GM12878 (cell line): ENCODE data around the gene MAML3. TPM values are rescaled to one million over a fixed set of nuclear protein-coding genes. Genes with fewer than 3 reads are reported as not detected.

Source experiments
- ATAC-seq: fragments of 200-7000 bp; cut with Tn5 transposase; 3 replicates; pipeline ENCODE4 v1.9.1; 2020; ENCODE audit warnings: mild to moderate bottlenecking, moderate library complexity
- BruUV-seq: library from RNA; stranded (reverse); fragments of 400-500 nt; replicated peaks from 2 replicates; lab custom pipeline; 2021; lab: Mats Ljungman, UMichigan
- CTCF ChIA-PET: fragments of 300-600 bp; sonication (Branson Sonifier 250); formaldehyde crosslinking; extraction: SDS; loops from one replicate; lab custom pipeline; 2021; ENCODE audit warnings: inconsistent platforms; lab: Yijun Ruan, JAX
- POLR2A ChIA-PET: fragments of 350-600 bp; formaldehyde crosslinking; extraction: SDS; loops from one replicate; lab custom pipeline; 2021; ENCODE audit warnings: inconsistent platforms; lab: Charles Lee
- RAD21 ChIA-PET: fragments of 300-600 bp; sonication (Branson Sonifier 250); formaldehyde crosslinking; loops from one replicate; lab custom pipeline; 2023; ENCODE audit warnings: antibody characterized with exemption; ENCODE audit not compliant: unreplicated experiment; lab: Charles Lee
- SMC1A ChIA-PET: fragments of 300-600 bp; sonication (Branson Sonifier 250); formaldehyde crosslinking; loops from one replicate; lab custom pipeline; 2023; ENCODE audit not compliant: unreplicated experiment, uncharacterized antibody; lab: Charles Lee
- DNase-seq: peaks from one replicate; pipeline ENCODE4 v3.0.0-alpha.2; 2011; ENCODE audit warnings: low read depth, low spot score
- FAIRE-seq: peaks from 3 replicates; lab custom pipeline; 2011; peaks lifted over from hg19 to GRCh38; lab: Jason Lieb, UNC
- H2AFZ ChIP-seq: 2 replicates; pipeline ENCODE4 v1.6.0; 2011; ENCODE audit warnings: low read depth, low read length, control low read depth; ENCODE audit not compliant: control insufficient read depth
- H3K27ac ChIP-seq: 2 replicates; pipeline ENCODE4 v1.5.1; 2011; ENCODE audit warnings: control low read depth; ENCODE audit not compliant: control insufficient read depth, insufficient read depth
- H3K27me3 ChIP-seq, 2 experiments: replicated peaks in 1 of 2; 2 replicates each; pipeline versions ENCODE4 v1.6.0 to v1.6.1; 2011; ENCODE audit warnings: low read length in 1 of 2; ENCODE audit not compliant: control insufficient read depth in 2 of 2, insufficient read depth in 2 of 2
- H3K36me3 ChIP-seq, 2 experiments: 2 replicates each; pipeline ENCODE4 v1.5.1; 2011; ENCODE audit warnings: low read length in 1 of 2; ENCODE audit not compliant: control insufficient read depth in 2 of 2, insufficient read depth in 2 of 2
- H3K4me1 ChIP-seq: 2 replicates; pipeline ENCODE4 v1.6.1; 2011; ENCODE audit warnings: mild to moderate bottlenecking, low read length, moderate library complexity, mixed read lengths; ENCODE audit not compliant: control insufficient read depth, insufficient read depth
- H3K4me2 ChIP-seq: 2 replicates; pipeline ENCODE4 v1.6.0; 2011; ENCODE audit warnings: control low read depth; ENCODE audit not compliant: control insufficient read depth, insufficient read depth
- H3K4me3 ChIP-seq: fragments of 200-600 bp; sonication (generic); 2 replicates; pipeline ENCODE4 v1.5.1; 2016
- H3K79me2 ChIP-seq: 2 replicates; pipeline ENCODE4 v1.6.0; 2011; ENCODE audit warnings: low read length; ENCODE audit not compliant: control insufficient read depth, insufficient read depth
- H3K9ac ChIP-seq: 2 replicates; pipeline ENCODE4 v1.8.0; 2011; ENCODE audit warnings: low read length, control low read depth, mixed read lengths; ENCODE audit not compliant: control insufficient read depth, insufficient read depth
- H3K9me3 ChIP-seq: replicated peaks from 3 replicates; pipeline ENCODE4 v1.5.1; 2011; ENCODE audit warnings: mild to moderate bottlenecking, low read length; ENCODE audit not compliant: control insufficient read depth, insufficient read depth
- H4K20me1 ChIP-seq: 2 replicates; pipeline ENCODE4 v1.6.0; 2011; ENCODE audit not compliant: control insufficient read depth, insufficient read depth
- ATF2 ChIP-seq: IDR thresholded peaks from 2 replicates; pipeline ENCODE4 v1.6.1; 2012; ENCODE audit warnings: low read length, inconsistent platforms
- IRF3 ChIP-seq: fragments of 450-650 bp; IDR thresholded peaks from 2 replicates; pipeline ENCODE4 v1.6.1; 2014; ENCODE audit warnings: mild to moderate bottlenecking
- JUND ChIP-seq: IDR thresholded peaks from 2 replicates; pipeline ENCODE4 v1.6.1; 2012; ENCODE audit warnings: low read depth, mild to moderate bottlenecking, low read length, improper control_type of control experiment, moderate library complexity
- KDM1A ChIP-seq: fragments of 200-600 bp; sonication (generic); IDR thresholded peaks from 2 replicates; pipeline ENCODE4 v1.6.1; 2016; ENCODE audit warnings: borderline replicate concordance
- MTA2 ChIP-seq: fragments of 450-650 bp; IDR thresholded peaks from 2 replicates; pipeline ENCODE4 v1.6.1; 2016; ENCODE audit warnings: low read depth, mild to moderate bottlenecking, moderate library complexity
- NRF1 ChIP-seq: conservative IDR thresholded peaks from 2 replicates; pipeline ENCODE4 v1.6.1; 2011; ENCODE audit warnings: mild to moderate bottlenecking, low read depth, low read length, improper control_type of control experiment
- POLR2AphosphoS2 ChIP-seq: IDR thresholded peaks from 2 replicates; pipeline ENCODE4 v1.6.1; 2011; ENCODE audit warnings: low read depth, mild to moderate bottlenecking, low read length, improper control_type of control experiment, moderate library complexity
- RBBP5 ChIP-seq: fragments of 200-600 bp; sonication (generic); conservative IDR thresholded peaks from 2 replicates; pipeline ENCODE4 v1.6.1; 2016
- ZBTB33 ChIP-seq: fragments of 450-650 bp; IDR thresholded peaks from 2 replicates; pipeline ENCODE4 v1.6.1; 2017; ENCODE audit warnings: mild to moderate bottlenecking
- ZNF217 ChIP-seq: fragments of 450-650 bp; IDR thresholded peaks from 2 replicates; pipeline ENCODE4 v1.6.1; 2017; ENCODE audit warnings: antibody characterized with exemption, mild to moderate bottlenecking
- ZNF274 ChIP-seq: IDR thresholded peaks from one replicate; pipeline ENCODE4 v1.8.0; 2011; ENCODE audit not compliant: insufficient read length, insufficient read depth
- ZNF622 ChIP-seq: fragments of 450-650 bp; IDR thresholded peaks from 2 replicates; pipeline ENCODE4 v1.6.1; 2017; ENCODE audit warnings: mild to moderate bottlenecking, inconsistent platforms
- ZSCAN29 ChIP-seq: fragments of 450-650 bp; IDR thresholded peaks from 2 replicates; pipeline ENCODE4 v1.6.1; 2017; ENCODE audit warnings: mild to moderate bottlenecking, moderate library complexity
- WGBS: methylation state at CpG from one replicate; pipeline ENCODE4 v1.1.6; 2016; ENCODE audit warnings: low lambda C conversion rate; ENCODE audit not compliant: insufficient replicate concordance, insufficient coverage; ENCODE audit errors: missing lambda C conversion rate; 5-methylcytosine and 5-hydroxymethylcytosine counted together
- in situ Hi-C: fragments of 300-500 bp; cut with MboI; formaldehyde crosslinking; loops from 9 replicates; pipeline ENCODE4 v1.14.3; 2018; ENCODE audit warnings: mixed read lengths
- intact Hi-C: fragments of 100-400 bp; cut with micrococcal nuclease; formaldehyde crosslinking; loops from one replicate; pipeline ENCODE4 v1.14.2; 2022; ENCODE audit not compliant: unreplicated experiment
- polyA plus RNA-seq, 11 experiments: library from polyadenylated mRNA; depleted of rRNA in 4 of 11; unstranded in 6 of 11; stranded (reverse) in 5 of 11; fragments of >200 nt; fragmentation: Nextera tagmentation in 4 of 11; fragmentation: Illumina TruSeq in 1 of 11; extraction: Ambion mirVana in 4 of 11; extraction: Trizol in 1 of 11; gene quantifications; 1 replicate in 1 of 11; 2 replicates in 10 of 11; pipeline versions ENCODE4 v1.2.1 to v1.2.3, GENCODE V29; 2011 to 2016; ENCODE audit warnings: inconsistent platforms in 2 of 11, missing spikeins in 2 of 11, low read depth in 1 of 11
- total RNA-seq, 4 experiments: library from RNA; depleted of rRNA in 3 of 4; stranded (reverse); fragments of >200 nt in 3 of 4; fragmentation: Illumina TruSeq in 1 of 4; extraction: Trizol in 1 of 4; gene quantifications; 2 replicates each; pipeline versions ENCODE4 v1.2.1 to v1.2.3, GENCODE V29; 2013 to 2021
- TF ChIP-seq, protein P1 (sequence below): IDR thresholded peaks from 2 replicates; pipeline ENCODE4 v1.6.1; 2012; ENCODE audit warnings: low read depth, low read length, improper control_type of control experiment
- TF ChIP-seq, protein P2 (sequence below): fragments of 450-650 bp; IDR thresholded peaks from 2 replicates; pipeline ENCODE4 v1.6.1; 2018; ENCODE audit warnings: mild to moderate bottlenecking, low read depth, moderate library complexity; ENCODE audit not compliant: partially characterized antibody

The MAML3 gene
- total and polyA plus RNA-seq, 10 of the 15 experiments (the other 5 are each of a cell fraction or from before 2014, with no cell fraction given) = under 0.01 to 0.53 (median 0.06) TPM; not detected in 2

DNA sequence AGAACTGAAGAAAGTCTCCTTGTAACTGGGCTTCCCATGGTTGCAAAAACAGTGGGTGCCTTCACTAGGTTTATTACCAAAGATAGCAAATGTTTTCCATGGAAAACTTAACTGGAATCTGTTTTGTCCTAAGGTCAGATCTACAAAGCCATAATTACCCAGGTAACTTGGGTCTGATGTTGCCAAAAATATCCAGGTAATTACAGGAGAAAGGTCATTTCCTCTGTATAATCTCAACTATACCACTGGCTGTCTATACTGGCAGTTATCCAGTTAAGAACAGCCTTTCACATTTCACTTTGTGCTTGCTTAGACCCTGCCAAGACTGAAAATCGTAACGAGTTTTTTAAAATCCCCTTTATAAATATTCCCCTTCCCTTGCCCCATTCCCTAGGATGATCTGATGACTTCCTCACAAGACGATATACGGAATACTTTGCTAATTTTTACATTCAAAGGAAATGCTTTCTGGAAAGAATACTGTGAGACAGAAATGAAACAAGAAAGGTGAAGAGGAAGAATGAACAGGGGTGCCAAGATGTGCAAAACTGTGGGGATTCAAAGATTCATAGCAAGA is 105.5 kb downstream of the MAML3 start:
- Histone ChIP-seq H3K4me2 (no peak overlapping the region), H2AFZ (no peak overlapping the region), H3K79me2 (no peaks in the 10 kb centered on the region), H3K9me3 (no peaks in the 10 kb centered on the region), H4K20me1 (no peaks in the 10 kb centered on the region), H3K36me3 (no peaks in the 10 kb centered on the region), H3K27me3 (peaks cover 0 to 9% of the 10 kb centered on the region in 2 experiments; a peak in 2 of 4 replicates), H3K9ac (no peak overlapping the region), H3K27ac (no peak overlapping the region), H3K4me1 (peaks cover 4% of the 10 kb centered on the region; the same call in 1 of the 2 replicates), H3K4me3 (no peak overlapping the region)
- intact Hi-C loops (loop anchor here (10.0 kb wide), 1 partner anchor 314 kb away; no protein-coding TSS in a partner anchor), in situ Hi-C loops (no loop called here)
- no peak for DNase-seq
- no peak for FAIRE-seq
- ChIA-PET SMC1A (interaction anchor here (1.1 kb wide), 1 partner anchor 167 kb away, joined by 3 read pairs; no protein-coding TSS in a partner anchor), CTCF (interaction anchor here (0.8 kb wide), 1 partner anchor 31 kb away, joined by 3 read pairs; no protein-coding TSS in a partner anchor), RAD21 (no interaction called here), POLR2A (no interaction called here)
- ATAC-seq = no peak
- BruUV-seq = no TSS peak
- 0% methylated on average over 4 of the region's 4 CpGs for WGBS
- TF ChIP-seq, protein P1, sequence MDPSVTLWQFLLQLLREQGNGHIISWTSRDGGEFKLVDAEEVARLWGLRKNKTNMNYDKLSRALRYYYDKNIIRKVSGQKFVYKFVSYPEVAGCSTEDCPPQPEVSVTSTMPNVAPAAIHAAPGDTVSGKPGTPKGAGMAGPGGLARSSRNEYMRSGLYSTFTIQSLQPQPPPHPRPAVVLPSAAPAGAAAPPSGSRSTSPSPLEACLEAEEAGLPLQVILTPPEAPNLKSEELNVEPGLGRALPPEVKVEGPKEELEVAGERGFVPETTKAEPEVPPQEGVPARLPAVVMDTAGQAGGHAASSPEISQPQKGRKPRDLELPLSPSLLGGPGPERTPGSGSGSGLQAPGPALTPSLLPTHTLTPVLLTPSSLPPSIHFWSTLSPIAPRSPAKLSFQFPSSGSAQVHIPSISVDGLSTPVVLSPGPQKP = no peak
- TF ChIP-seq RBBP5 = no peak
- TF ChIP-seq ZSCAN29 = no peak
- TF ChIP-seq KDM1A = no peak
- TF ChIP-seq, protein P2, sequence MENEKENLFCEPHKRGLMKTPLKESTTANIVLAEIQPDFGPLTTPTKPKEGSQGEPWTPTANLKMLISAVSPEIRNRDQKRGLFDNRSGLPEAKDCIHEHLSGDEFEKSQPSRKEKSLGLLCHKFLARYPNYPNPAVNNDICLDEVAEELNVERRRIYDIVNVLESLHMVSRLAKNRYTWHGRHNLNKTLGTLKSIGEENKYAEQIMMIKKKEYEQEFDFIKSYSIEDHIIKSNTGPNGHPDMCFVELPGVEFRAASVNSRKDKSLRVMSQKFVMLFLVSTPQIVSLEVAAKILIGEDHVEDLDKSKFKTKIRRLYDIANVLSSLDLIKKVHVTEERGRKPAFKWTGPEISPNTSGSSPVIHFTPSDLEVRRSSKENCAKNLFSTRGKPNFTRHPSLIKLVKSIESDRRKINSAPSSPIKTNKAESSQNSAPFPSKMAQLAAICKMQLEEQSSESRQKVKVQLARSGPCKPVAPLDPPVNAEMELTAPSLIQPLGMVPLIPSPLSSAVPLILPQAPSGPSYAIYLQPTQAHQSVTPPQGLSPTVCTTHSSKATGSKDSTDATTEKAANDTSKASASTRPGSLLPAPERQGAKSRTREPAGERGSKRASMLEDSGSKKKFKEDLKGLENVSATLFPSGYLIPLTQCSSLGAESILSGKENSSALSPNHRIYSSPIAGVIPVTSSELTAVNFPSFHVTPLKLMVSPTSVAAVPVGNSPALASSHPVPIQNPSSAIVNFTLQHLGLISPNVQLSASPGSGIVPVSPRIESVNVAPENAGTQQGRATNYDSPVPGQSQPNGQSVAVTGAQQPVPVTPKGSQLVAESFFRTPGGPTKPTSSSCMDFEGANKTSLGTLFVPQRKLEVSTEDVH = no peak
- TF ChIP-seq MTA2 = no peak
- no peak for TF ChIP-seq ATF2
- TF ChIP-seq POLR2AphosphoS2 = no peak
- TF ChIP-seq ZNF274 = no peak
- TF ChIP-seq ZNF217 = no peak
- TF ChIP-seq IRF3 = no peak
- no peak for TF ChIP-seq ZBTB33
- no peak for TF ChIP-seq ZNF622
- no peak for TF ChIP-seq JUND
- no peak for TF ChIP-seq NRF1
